Embryonic facial prominence (tissue), 1 donor: ENCODE data around the gene BACH2.
"Not testable (repeated sequence)": the region's sequence is repeated elsewhere in the genome, so short reads cannot be mapped to it uniquely, and the experiment has no call there.

Experiments used
- DNase-seq: peaks from one replicate; pipeline ENCODE4 v3.0.0-alpha.2; 2016; ENCODE audit errors: extremely low spot score

The BACH2 gene

GRCh38 chr6:89910001-89910901 is 386.4 kb downstream of the BACH2 start:
- not testable (repeated sequence) for DNase-seq

GRCh38 chr6:89895276-89895874 is 401.3 kb downstream of the BACH2 start:
- peak; percentile 34 for DNase-seq

GRCh38 chr6:89894169-89894568 is 402.5 kb downstream of the BACH2 start, which contains the start of gene GJA10:
GJA10 (plus strand) TSS chr6:89894469; CDS start chr6:89894469, 0 bp downstream.
- no peak for DNase-seq

- DNase-seq, result not testable (repeated sequence)
These were observed 404.1 kb downstream of the BACH2 start for GRCh38 chr6:89892577-89892976.

GRCh38 chr6:89890845-89891528 is 405.7 kb downstream of the BACH2 start:
- DNase-seq, result not testable (repeated sequence)

GRCh38 chr6:89888871-89889270 is 407.8 kb downstream of the BACH2 start:
- DNase-seq, result no peak

GRCh38 chr6:89888138-89888514 is 408.5 kb downstream of the BACH2 start:
- DNase-seq, result no peak

- DNase-seq, result no peak
These were observed 409.0 kb downstream of the BACH2 start for GRCh38 chr6:89887452-89888137.

GRCh38 chr6:89886378-89887120 is 410.1 kb downstream of the BACH2 start:
- DNase-seq, result no peak
